ENCODE results near the gene IAH1. TPM values are rescaled to one million over a fixed set of nuclear protein-coding genes. Genes with fewer than 3 reads are reported as not detected.
"Not testable (repeated sequence)": the region's sequence is repeated elsewhere in the genome, so short reads cannot be mapped to it uniquely, and the experiment has no call there.

Gene IAH1
- total and polyA plus RNA-seq, 2 experiments from 2014 or later = 12.7 to 33.7 TPM

- TF ChIP-seq REST (IDR thresholded peaks at IDR 0.05; ENCODE audit: unreplicated experiment) (no peak), ETS1 (IDR thresholded peaks at IDR 0.05) (no peak)
Measured at GRCh38 chr2:9498210-9498609, 23.9 kb downstream of the IAH1 start (continued).

GRCh38 chr2:9508931-9509330 is 34.6 kb downstream of the IAH1 start:
- H3K4me1 Mint-ChIP-seq = no peaks in the 10 kb centered on the region
- peaks cover 19% of the 10 kb centered on the region; the same call in 2 of the 3 replicates for H3K36me3 Mint-ChIP-seq (ENCODE audit: low read depth)
- no peak overlapping the region for H3K4me3 Mint-ChIP-seq
- H3K36me3 ChIP-seq (ENCODE audit: insufficient read depth) = peaks cover 7% of the 10 kb centered on the region; the same call in 1 of the 2 replicates
- H3K27ac Mint-ChIP-seq = no peak overlapping the region; the same call in 1 of the 2 replicates
- H3K27me3 Mint-ChIP-seq (ENCODE audit: insufficient read depth, low read depth, poor library complexity) = peaks cover 2% of the 10 kb centered on the region
- peaks cover 6% of the 10 kb centered on the region; the same call in 1 of the 2 replicates for H4K20me1 ChIP-seq (replicated peaks; ENCODE audit: insufficient read depth)
- no peaks in the 10 kb centered on the region for H3K9me2 ChIP-seq (ENCODE audit: insufficient read depth)
- TF ChIP-seq CTCF (conservative IDR thresholded peaks at IDR 0.05; ENCODE audit: low read depth in 2 of 2) (no peak), CREB1 (CRISPR knock-in tag; IDR thresholded peaks at IDR 0.05; ENCODE audit: low read depth) (no peak), EZH2 (IDR thresholded peaks at IDR 0.05; ENCODE audit: low read depth, unreplicated experiment) (no peak), NANOG (IDR thresholded peaks at IDR 0.05; ENCODE audit: borderline replicate concordance) (no peak), ETS1 (IDR thresholded peaks at IDR 0.05) (no peak)
- ATAC-seq (no peak), DNase-seq (ENCODE audit: low spot score) (no peak)
- no peaks in the 10 kb centered on the region for H3K4me1 ChIP-seq (ENCODE audit: insufficient read depth)
- H3F3A ChIP-seq (replicated peaks; ENCODE audit: low read depth) = no peaks in the 10 kb centered on the region
- no peaks in the 10 kb centered on the region for H3K9me3 Mint-ChIP-seq
- H3K4me2 ChIP-seq = no peak overlapping the region
- H3K27me3 ChIP-seq (ENCODE audit: insufficient read depth) = no peaks in the 10 kb centered on the region
- no peaks in the 10 kb centered on the region for H3K79me2 ChIP-seq (replicated peaks; ENCODE audit: insufficient read depth)
- no peak overlapping the region for H2AFZ ChIP-seq
- no peak overlapping the region for H3K4me3 ChIP-seq
- no peak overlapping the region for H3K27ac ChIP-seq (ENCODE audit: low read depth)

GRCh38 chr2:9513946-9514345 is 39.6 kb downstream of the IAH1 start:
- H3F3A ChIP-seq (replicated peaks; ENCODE audit: low read depth); H3K27me3 Mint-ChIP-seq (ENCODE audit: insufficient read depth, low read depth, poor library complexity); DNase-seq (ENCODE audit: low spot score); H4K20me1 ChIP-seq (replicated peaks; ENCODE audit: insufficient read depth); H3K27me3 ChIP-seq (ENCODE audit: insufficient read depth); H3K27ac ChIP-seq (ENCODE audit: low read depth); H3K4me2 ChIP-seq; H3K36me3 ChIP-seq (ENCODE audit: insufficient read depth); H3K27ac Mint-ChIP-seq; H3K79me2 ChIP-seq (replicated peaks; ENCODE audit: insufficient read depth); H3K4me3 Mint-ChIP-seq; ATAC-seq; H3K4me1 Mint-ChIP-seq; H3K9me3 Mint-ChIP-seq; H3K9me2 ChIP-seq (ENCODE audit: insufficient read depth); H3K4me3 ChIP-seq; H3K4me1 ChIP-seq (ENCODE audit: insufficient read depth); H2AFZ ChIP-seq: not testable (repeated sequence)
- peaks cover 26% of the 10 kb centered on the region; the same call in 2 of the 3 replicates for H3K36me3 Mint-ChIP-seq (ENCODE audit: low read depth)
